Left lung (tissue), 10 donors: ENCODE results near the gene ZNF397. TPM values are rescaled to one million over a fixed set of nuclear protein-coding genes. Genes with fewer than 3 reads are reported as not detected.

Experiments
- ATAC-seq: fragments of 200-7000 bp; cut with Tn5 transposase; one replicate; pipeline ENCODE4 v1.9.1; 2020; ENCODE audit warnings: moderate library complexity
- DNase-seq, 4 donors: peaks; one replicate each; pipeline ENCODE4 v3.0.0-alpha.2; 2013 to 2020
- H3K27ac ChIP-seq, 2 donors: fragments of 200-600 bp; sonication (generic) in 1 of 2; one replicate each; pipeline versions ENCODE4 v1.5.0 to v1.8.0; 2020 to 2021
- H3K27me3 ChIP-seq, 2 donors: fragments of 200-600 bp; sonication (generic) in 1 of 2; one replicate each; pipeline versions ENCODE4 v1.5.0 to v1.8.0; 2020 to 2021
- H3K36me3 ChIP-seq, 2 donors: fragments of 200-600 bp; sonication (generic) in 1 of 2; one replicate each; pipeline versions ENCODE4 v1.5.0 to v1.8.0; 2020 to 2021
- H3K4me1 ChIP-seq, 2 donors: fragments of 200-600 bp; one replicate each; pipeline ENCODE4 v1.8.0; 2021
- H3K4me3 ChIP-seq, 2 donors: fragments of 200-600 bp; sonication (generic) in 1 of 2; one replicate each; pipeline versions ENCODE4 v1.5.0 to v1.8.0; 2020 to 2021; ENCODE audit warnings: mild to moderate bottlenecking in 1 of 2
- H3K9me3 ChIP-seq, 2 donors: fragments of 200-600 bp; sonication (generic) in 1 of 2; one replicate each; pipeline versions ENCODE4 v1.5.0 to v1.8.0; 2020 to 2021
- intact Hi-C, 2 donors: fragments of 100-400 bp; cut with DNase I; formaldehyde crosslinking; loops; one replicate each; pipeline versions ENCODE4 v1.11.2 to v1.14.2; 2022
- polyA plus RNA-seq, 6 donors: library from polyadenylated mRNA; unstranded; fragments of 120-200 nt; gene quantifications; one replicate each; pipeline ENCODE4 v1.2.1, GENCODE V29; 2013; ENCODE audit not compliant: insufficient read length in 6 of 6
- total RNA-seq, 2 donors: library from RNA; stranded (reverse); fragmentation: NEBNext Ultra II Directional; extraction: Animal tissue kit (Norgen Biotek cat#: 25700); gene quantifications; one replicate each; pipeline ENCODE4 v1.2.1, GENCODE V29; 2021
- TF ChIP-seq, protein P1 (sequence below), 2 donors: fragments of 200-600 bp; sonication (generic) in 1 of 2; IDR thresholded peaks; one replicate each; pipeline versions ENCODE4 v1.5.0 to v1.8.0; 2021; ENCODE audit warnings: antibody characterized with exemption in 2 of 2
- donor health status: DM: no; HTN: yes; CAD: no.
- donor health status: DM: no; HTN: no; CAD: no.

The ZNF397 gene
- total and polyA plus RNA-seq, 8 donors, result 22.9 to 93.9 (median 79.3) TPM

- H3K4me3 ChIP-seq, result no peak overlapping the region
- intact Hi-C loops, result no loop called here
- H3K27me3 ChIP-seq, result no peaks in the 10 kb centered on the region
- H3K4me1 ChIP-seq, result peaks cover 3 to 31% of the 10 kb centered on the region in 2 donors
- ATAC-seq (no peak), DNase-seq (no peak)
- peaks cover 0 to 15% of the 10 kb centered on the region in 2 donors for H3K9me3 ChIP-seq
- TF ChIP-seq, protein P1, sequence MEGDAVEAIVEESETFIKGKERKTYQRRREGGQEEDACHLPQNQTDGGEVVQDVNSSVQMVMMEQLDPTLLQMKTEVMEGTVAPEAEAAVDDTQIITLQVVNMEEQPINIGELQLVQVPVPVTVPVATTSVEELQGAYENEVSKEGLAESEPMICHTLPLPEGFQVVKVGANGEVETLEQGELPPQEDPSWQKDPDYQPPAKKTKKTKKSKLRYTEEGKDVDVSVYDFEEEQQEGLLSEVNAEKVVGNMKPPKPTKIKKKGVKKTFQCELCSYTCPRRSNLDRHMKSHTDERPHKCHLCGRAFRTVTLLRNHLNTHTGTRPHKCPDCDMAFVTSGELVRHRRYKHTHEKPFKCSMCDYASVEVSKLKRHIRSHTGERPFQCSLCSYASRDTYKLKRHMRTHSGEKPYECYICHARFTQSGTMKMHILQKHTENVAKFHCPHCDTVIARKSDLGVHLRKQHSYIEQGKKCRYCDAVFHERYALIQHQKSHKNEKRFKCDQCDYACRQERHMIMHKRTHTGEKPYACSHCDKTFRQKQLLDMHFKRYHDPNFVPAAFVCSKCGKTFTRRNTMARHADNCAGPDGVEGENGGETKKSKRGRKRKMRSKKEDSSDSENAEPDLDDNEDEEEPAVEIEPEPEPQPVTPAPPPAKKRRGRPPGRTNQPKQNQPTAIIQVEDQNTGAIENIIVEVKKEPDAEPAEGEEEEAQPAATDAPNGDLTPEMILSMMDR (IDR thresholded peaks at IDR 0.05), result no peak
- H3K27ac ChIP-seq, result no peak overlapping the region
- peaks cover 0 to 69% of the 10 kb centered on the region in 2 donors for H3K36me3 ChIP-seq
Measured at GRCh38 chr18:35244671-35245070, 3.8 kb downstream of the ZNF397 start.

DNA sequence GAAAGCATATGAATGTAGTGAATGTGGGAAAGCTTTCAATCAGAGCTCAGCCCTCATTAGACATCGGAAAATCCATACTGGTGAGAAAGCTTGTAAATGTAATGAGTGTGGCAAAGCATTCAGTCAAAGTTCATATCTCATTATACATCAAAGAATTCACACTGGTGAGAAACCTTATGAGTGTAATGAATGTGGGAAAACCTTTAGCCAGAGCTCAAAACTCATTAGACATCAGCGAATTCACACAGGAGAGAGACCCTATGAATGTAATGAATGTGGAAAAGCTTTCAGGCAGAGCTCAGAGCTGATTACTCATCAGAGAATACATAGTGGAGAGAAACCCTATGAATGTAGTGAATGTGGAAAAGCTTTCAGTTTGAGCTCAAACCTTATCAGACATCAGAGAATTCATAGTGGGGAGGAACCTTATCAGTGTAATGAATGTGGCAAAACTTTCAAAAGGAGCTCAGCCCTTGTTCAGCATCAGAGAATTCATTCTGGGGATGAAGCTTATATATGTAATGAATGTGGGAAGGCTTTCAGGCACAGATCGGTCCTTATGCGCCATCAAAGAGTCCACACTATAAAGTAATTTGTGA is 5.0 kb downstream of the ZNF397 start:
- Histone ChIP-seq H3K4me3 (no peak overlapping the region), H3K27ac (no peak overlapping the region), H3K9me3 (peaks cover 0 to 15% of the 10 kb centered on the region in 2 donors), H3K36me3 (peaks cover 0 to 69% of the 10 kb centered on the region in 2 donors), H3K4me1 (peaks cover 0 to 31% of the 10 kb centered on the region in 2 donors), H3K27me3 (no peaks in the 10 kb centered on the region)
- DNase-seq (no peak), ATAC-seq (no peak)
- TF ChIP-seq, protein P1 (IDR thresholded peaks at IDR 0.05), result no peak
- intact Hi-C loops, result no loop called here

- intact Hi-C loops, result no loop called here
- H3K27me3 ChIP-seq, result no peaks in the 10 kb centered on the region
- peak overlapping the region in 1 of 2 donors; percentile 74 for H3K27ac ChIP-seq
- TF ChIP-seq, protein P1 (IDR thresholded peaks at IDR 0.05), result no peak
- H3K4me3 ChIP-seq, result no peak overlapping the region
- ATAC-seq, result no peak
- H3K9me3 ChIP-seq, result peaks cover 0 to 15% of the 10 kb centered on the region in 2 donors
- peaks cover 0 to 69% of the 10 kb centered on the region in 2 donors for H3K36me3 ChIP-seq
- H3K4me1 ChIP-seq, result peaks cover 0 to 28% of the 10 kb centered on the region in 2 donors
- DNase-seq, result no peak
Measured at GRCh38 chr18:35246831-35247230, 6.0 kb downstream of the ZNF397 start.

DNA sequence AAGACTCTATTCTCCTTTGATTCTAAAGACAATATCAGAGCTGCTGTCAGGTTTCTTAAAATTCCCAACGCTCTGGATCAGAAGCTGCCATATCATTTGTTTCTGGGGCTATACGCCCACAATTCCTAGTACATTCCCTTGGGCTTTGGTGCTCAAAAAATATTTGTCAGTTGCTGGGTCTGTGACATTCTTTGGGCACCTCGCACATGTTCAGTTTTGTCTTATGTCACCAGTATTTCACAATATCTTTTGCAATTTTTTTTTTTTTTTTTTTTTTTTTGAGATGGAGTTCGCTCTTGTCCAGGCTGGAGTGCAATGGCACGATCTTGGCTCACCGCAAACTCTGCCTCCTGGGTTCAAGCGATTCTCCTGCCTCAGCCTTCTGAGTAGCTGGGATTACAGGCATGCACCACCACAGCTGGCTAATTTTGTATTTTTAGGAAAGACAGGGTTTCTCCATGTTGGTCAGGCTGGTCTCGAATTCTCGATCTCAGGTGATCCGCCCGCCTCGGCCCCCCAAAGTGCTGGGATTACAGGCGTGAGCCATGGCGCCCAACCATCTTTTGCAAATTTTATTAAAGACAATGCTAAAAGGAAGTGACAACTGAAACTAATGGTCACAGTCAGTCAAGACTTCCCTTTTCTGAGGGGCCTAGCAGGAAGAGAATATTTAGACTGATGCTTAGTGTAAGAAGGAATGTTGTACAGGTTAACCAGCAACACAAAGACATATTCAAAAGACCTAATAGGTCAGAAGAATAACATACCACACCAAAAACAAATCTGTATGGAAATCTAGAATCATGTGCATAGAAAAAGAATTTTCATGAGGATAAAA is 6.8 kb downstream of the ZNF397 start:
- peak in 1 of 4 donors; percentile 57 for DNase-seq
- Histone ChIP-seq H3K9me3 (peaks cover 0 to 20% of the 10 kb centered on the region in 2 donors), H3K36me3 (peaks cover 0 to 73% of the 10 kb centered on the region in 2 donors), H3K4me3 (no peak overlapping the region), H3K27ac (peak overlapping the region in 1 of 2 donors; percentile 74), H3K27me3 (no peaks in the 10 kb centered on the region), H3K4me1 (peaks cover 0 to 20% of the 10 kb centered on the region in 2 donors)
- ATAC-seq, result no peak
- intact Hi-C loops, result no loop called here
- TF ChIP-seq, protein P1 (IDR thresholded peaks at IDR 0.05), result no peak

DNA sequence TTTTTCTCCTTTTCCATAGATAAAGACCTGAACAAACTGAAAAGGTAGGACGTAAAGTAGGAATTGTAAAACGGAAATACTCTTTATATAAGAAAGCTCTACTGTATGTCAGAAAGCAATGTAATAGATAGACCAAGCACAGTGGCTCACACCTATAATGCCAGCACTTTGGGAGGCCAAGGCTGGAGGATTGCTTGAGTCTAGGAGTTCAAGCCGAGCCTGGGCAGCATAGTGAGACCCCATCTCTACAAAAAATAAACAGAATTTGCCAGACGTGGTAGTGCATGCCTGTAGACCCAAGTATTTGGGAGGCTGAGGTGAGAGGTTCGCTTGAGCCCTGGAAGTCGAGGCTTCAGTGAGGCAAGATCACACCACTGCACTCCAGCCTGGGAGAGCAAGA is 7.6 kb downstream of the ZNF397 start:
- intact Hi-C loops, result no loop called here

More for the DNA sequence above, 7.6 kb downstream of the ZNF397 start:
- H3K4me3 ChIP-seq, result no peak overlapping the region
- TF ChIP-seq, protein P1 (IDR thresholded peaks at IDR 0.05), result no peak
- H3K27me3 ChIP-seq, result no peaks in the 10 kb centered on the region
- H3K36me3 ChIP-seq, result peaks cover 0 to 73% of the 10 kb centered on the region in 2 donors
- H3K4me1 ChIP-seq, result peaks cover 0 to 20% of the 10 kb centered on the region in 2 donors
- H3K27ac ChIP-seq, result peak overlapping the region in 1 of 2 donors; percentile 74
- H3K9me3 ChIP-seq, result peaks cover 0 to 26% of the 10 kb centered on the region in 2 donors
- ATAC-seq (no peak), DNase-seq (no peak)
